A673 (cell line): ENCODE results near the gene STYXL1.

Experiments used
- EZH2 ChIP-seq: fragments of 200-600 bp; sonication (generic); IDR thresholded peaks from 2 replicates; pipeline ENCODE4 v1.6.1; 2017; ENCODE audit warnings: borderline replicate concordance, low read depth, mild to moderate bottlenecking, mixed read lengths, antibody characterized with exemption, low read length; ENCODE audit not compliant: poor library complexity, severe bottlenecking
- TF ChIP-seq, protein P1 (sequence below): fragments of 300-800, 200-600 bp; sonication (generic); conservative IDR thresholded peaks from 2 replicates; pipeline ENCODE4 v1.5.1; 2017; ENCODE audit warnings: low read depth, mild to moderate bottlenecking, antibody characterized with exemption, low read length, moderate library complexity, mixed read lengths

DNA sequence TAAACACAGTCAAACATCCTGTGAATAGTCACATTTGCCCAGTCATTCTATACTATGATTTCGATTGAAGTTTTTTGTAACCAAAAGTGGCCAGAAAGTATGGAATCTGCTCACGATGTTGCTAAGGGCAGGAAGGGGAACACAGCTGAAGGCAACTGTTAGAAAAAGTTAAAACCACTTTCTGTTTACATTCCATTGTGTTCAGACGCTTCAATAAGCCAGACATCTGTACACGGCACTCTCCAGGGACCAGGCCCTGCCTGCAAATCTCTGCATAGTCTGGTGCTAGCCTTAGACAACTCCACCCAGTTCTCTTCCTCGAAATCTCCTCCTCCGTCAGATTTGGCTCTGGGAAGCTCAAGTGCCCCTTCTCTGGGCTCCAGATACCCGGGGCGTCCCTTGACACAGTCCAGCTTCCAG is 36.3 kb downstream of the STYXL1 start:
- TF ChIP-seq, protein P1, sequence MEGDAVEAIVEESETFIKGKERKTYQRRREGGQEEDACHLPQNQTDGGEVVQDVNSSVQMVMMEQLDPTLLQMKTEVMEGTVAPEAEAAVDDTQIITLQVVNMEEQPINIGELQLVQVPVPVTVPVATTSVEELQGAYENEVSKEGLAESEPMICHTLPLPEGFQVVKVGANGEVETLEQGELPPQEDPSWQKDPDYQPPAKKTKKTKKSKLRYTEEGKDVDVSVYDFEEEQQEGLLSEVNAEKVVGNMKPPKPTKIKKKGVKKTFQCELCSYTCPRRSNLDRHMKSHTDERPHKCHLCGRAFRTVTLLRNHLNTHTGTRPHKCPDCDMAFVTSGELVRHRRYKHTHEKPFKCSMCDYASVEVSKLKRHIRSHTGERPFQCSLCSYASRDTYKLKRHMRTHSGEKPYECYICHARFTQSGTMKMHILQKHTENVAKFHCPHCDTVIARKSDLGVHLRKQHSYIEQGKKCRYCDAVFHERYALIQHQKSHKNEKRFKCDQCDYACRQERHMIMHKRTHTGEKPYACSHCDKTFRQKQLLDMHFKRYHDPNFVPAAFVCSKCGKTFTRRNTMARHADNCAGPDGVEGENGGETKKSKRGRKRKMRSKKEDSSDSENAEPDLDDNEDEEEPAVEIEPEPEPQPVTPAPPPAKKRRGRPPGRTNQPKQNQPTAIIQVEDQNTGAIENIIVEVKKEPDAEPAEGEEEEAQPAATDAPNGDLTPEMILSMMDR = no peak
- TF ChIP-seq EZH2 = no peak
